GM13976 (cell line): ENCODE measurements around the gene PLOD2.

Experiments used
- DNase-seq: peaks from one replicate; pipeline ENCODE4 v3.0.0; 2012; ENCODE audit warnings: low spot score
- CTCF ChIP-seq: IDR thresholded peaks from 2 replicates; pipeline ENCODE4 v1.5.1; 2012; ENCODE audit warnings: borderline replicate concordance, mild to moderate bottlenecking; ENCODE audit not compliant: insufficient read depth; ENCODE audit errors: extremely low read depth, missing control alignments, control extremely low read depth
- in situ Hi-C: fragments of 300-500 bp; cut with MboI; formaldehyde crosslinking; loops from one replicate; pipeline ENCODE4 v1.12.0; 2022; ENCODE audit warnings: low sequenced_read_pairs, mixed read lengths, inconsistent platforms; ENCODE audit not compliant: unreplicated experiment

Gene PLOD2

GRCh38 chr3:146170591-146170990, 9.6 kb upstream of the PLOD2 start:
- in situ Hi-C loops = no loop called here
- TF ChIP-seq CTCF = no peak

GRCh38 chr3:146169891-146170290, 8.9 kb upstream of the PLOD2 start:
- TF ChIP-seq CTCF = no peak
- in situ Hi-C loops = no loop called here
- no peak for DNase-seq

More at GRCh38 chr3:146170591-146170990, 9.6 kb upstream of the PLOD2 start:
- no peak for DNase-seq

DNA sequence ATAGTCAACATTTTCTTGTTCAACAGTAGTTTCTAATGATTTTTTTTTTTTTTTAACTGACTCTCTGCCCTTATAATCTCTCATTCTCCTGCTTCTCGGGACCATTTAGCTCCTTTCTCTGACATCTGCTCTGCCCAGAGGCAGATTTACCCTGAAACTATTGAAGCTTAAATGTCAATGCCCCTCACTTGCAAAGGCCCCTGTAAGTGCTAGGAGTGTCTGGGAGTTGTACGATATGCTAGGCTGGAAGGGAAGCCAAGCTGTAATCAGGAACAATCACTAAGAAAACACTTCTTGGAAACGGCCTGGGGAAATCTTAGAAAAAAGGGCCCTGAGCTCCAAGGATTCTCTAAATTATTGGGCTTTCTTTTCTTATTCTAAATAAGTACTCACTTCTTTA, 5.8 kb upstream of the PLOD2 start:
- TF ChIP-seq CTCF = no peak
- in situ Hi-C loops = no loop called here
- DNase-seq = no peak

- DNase-seq = no peak
- no peak for TF ChIP-seq CTCF
- in situ Hi-C loops = no loop called here
These were observed 5.4 kb upstream of the PLOD2 start for GRCh38 chr3:146166415-146166821.

GRCh38 chr3:146165877-146166276, 4.9 kb upstream of the PLOD2 start:
- TF ChIP-seq CTCF = no peak
- no peak for DNase-seq
- in situ Hi-C loops = no loop called here

DNA sequence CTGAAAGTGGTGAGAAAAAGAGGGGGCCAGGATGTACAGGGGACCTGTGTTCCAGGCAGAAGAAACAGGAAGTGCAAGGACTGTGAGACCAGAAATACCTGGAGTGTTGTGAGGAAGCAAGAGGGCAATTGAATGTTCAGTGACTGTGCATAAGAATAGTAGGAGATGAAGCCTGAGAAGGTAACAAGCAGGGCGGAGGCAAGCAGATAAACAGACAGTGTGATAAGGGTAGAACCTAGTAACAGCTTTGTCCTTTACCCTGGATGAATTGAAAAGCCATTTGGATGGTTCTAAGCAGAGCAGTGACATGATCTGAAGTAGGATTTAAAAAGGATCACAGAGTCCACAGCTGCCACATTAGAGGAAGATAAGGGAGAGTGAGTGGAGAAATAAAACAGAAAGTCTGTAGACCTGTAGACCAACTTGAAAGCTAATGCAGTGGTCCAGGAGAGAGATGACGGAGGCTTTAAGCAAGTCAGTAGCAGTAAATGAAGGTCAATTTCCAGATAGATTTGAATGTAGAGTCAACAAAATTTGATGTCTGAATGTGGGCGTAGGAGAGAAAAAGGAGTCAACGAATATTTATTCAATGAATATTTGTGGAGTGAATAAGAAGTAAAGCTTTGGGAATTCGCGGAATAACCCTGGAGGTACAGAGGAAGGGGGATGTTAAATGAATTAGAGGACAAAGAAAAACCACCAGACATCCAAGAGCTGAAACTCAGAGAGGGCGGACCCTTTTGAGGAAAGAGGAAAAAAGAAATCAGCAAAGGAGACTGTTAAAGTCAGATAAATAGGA, 4.2 kb upstream of the PLOD2 start:
- DNase-seq = no peak
- no peak for TF ChIP-seq CTCF
- in situ Hi-C loops = no loop called here
